NCI-H1048 (cell line): ENCODE data around the gene KIT.

ENCODE experiments used
- DNase-seq: peaks from one replicate; lab custom pipeline; 2025; lab: John Stamatoyannopoulos, UW

Gene KIT

DNA sequence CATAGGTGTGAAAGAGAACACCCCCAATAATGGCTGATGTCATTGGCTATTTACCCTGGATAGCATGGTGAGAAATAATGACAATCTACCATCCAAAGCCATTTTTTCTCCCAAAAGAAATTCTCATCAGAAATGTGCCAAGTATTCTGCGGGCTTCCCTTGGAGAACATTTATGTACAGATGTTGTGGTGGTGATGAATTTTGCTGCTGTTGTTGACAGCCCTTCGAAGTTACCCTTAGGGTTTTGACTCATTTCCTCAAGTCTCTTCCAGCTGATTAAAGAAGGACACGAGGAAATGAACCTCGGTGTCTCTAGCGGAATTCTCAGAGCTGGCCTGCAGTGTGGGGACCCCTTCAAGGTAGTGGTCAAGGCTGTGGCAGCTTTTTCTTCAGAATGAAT is 3.4 kb downstream of the KIT start:
- DNase-seq = no peak

DNA sequence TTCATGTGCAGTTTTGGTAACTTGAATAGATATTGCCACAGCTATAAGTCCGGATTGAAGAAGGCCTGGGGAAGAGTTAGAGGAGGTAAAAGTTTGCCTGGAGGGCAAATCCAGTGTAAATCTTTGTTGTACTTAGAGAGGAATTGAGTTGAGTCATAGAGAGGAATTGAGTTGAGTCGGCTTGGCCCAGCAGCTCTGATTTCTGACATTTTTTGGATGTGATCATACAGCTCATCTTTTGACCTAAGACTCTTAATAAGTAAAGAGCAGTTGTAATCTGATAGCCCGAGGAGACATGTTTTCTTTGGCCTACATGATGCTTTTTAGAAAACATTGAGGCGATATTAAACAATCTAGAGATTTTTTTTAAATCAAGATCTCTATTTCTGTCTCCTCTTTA is 3.9 kb downstream of the KIT start:
- no peak for DNase-seq

DNA sequence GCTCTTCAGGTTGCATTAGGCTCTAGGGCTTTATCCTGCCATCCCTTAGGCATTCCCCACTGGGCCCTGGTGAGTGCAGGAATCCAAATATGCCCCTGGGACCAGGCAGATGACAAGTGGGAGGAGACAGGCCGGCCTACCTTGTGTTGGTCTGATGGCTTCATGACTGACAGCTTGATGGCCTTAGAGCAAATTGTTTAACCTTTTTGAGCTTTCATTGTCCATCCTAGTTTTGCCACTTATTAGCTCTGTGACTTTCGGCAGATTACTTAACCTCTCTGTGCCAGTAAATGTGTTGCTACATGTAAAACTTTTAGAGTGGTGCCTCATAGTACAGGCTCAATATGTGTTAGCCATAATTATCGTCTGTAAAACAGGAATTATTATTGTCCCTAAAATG is 4.4 kb downstream of the KIT start:
- DNase-seq = no peak

DNA sequence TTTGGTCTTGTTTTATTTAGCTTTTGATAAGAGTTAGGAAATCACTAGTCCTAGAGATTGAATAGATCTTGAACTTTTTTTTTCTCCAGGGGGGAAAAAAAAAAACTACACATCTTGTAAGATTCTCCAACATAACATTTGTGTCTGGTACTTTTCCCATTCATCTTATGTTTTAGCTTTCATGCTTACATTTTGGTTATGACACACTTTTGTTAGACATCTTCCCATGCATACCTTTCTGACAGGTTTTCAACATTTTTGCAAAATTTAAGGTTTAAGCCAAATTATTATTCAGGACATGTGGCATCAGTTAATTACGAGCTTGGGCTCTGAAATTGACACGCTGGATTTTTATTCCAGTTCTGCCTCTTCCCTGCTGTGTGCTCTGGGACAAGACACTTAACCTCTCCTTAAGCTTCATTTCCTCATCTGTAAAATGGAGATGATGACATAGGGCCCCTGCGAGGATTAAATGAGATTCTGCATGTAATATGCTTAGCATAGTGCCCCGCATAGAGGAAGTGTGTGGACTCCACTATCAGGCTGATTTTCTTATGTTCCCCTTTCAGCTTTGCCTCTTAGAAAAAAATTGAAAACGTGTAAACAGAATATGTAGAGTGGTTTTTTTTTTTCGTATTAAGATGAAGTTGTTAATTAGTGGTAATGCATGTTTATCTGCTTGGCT is 5.3 kb downstream of the KIT start:
- no peak for DNase-seq

DNA sequence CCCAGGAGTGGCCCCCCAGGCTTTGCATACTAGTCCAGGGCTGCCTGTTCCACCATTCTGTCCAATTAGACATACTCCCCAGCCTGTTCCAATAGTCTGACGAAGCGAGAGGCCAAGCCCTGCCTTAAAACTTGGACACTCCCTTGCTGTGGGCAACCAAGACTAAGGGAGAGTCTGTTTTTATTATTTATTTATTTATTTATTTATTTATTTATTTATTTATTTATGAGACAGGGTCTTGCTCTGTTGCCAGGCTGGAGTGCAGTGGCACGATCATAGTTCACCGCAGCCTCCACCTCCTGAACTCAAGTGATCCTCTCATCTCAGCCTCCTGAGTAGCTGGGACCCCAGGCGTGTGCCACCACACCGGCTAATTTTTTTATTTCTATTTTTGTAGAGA is 6.6 kb downstream of the KIT start:
- DNase-seq = no peak

DNA sequence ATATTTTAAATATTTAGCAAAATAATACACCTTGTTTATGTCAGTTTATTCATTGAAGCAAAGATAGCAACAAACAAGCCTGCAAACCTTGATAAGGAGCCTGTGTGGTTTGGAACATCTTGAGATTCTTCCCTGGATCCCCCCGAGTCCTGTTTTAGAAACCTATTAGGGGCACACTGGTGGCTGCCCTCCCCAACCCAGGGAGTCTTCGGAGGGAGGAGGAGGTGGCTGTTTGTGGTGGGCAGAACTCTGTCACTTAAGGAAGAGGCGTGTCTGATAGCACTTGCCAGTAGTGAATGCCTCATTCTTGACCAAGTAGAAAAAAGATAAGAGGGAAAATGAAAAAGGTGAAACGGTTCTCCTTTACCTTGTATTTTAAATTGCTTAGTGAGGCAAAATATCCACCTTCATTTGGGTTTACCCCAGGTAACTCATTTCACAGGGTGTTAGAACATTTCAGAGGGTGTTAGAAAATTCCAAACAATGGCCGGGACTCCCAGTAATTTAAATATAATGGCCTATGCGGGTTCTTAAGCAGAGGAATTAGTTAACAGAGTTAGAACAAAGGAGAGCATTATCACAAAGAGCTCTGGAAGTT is 10.4 kb downstream of the KIT start:
- no peak for DNase-seq

DNA sequence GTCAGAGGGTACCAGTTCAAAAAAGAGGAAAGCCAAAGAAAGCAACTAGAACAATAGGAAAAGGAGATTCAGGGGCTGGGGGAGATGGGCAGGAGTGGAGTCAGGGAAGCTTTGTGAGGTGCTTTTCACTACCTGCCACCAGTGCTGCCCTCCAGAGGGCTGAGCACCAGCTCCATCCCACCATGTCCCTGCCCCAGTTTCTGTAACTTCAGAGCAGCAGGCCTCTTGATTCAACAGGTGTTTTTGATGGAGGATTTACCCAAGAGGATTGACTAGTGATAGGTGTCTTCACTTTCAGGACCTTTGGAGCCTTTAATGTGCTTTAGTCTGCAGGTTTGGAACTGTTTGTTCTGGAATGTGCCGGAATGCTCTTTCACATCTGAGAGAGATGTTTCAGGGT is 12.1 kb downstream of the KIT start:
- no peak for DNase-seq

DNA sequence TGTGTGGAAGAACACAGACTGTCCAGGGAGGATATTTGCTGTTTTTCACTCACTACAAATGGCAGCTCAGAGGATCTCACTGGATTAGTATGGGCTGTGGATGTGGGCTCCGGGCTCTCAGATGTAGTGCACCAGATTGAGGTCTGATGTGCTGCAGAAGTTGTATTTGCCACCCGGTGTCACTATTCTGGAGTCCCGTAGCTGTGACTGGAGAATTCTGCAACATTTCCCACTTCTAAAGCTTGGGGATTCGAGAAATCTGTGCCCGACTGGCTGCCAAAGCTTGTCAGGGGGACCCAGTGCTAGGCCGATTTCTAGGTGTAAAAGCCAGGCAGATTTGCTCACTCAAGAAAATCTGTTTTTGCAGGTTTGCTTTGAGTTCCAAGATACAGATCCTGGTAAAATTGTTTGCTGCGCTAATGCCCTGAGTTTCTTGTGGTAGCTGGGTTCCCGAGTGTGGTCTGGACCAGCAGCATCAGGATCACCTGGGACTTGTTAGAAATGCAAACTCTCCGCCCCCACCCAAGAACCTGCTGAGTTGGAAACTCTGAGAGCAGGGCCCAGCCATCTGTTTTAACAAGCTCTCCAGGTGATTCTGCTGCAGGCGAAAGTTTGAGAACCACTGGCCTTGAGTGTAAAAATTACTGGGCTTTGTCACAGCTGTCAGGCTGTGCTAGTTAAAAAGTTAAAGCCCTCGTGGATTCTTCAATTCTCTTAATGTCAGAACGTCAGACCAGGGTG is 18.1 kb downstream of the KIT start:
- DNase-seq = no peak

- no peak for DNase-seq
Observed at GRCh38 chr4:54676658-54677057, 18.9 kb downstream of the KIT start.

DNA sequence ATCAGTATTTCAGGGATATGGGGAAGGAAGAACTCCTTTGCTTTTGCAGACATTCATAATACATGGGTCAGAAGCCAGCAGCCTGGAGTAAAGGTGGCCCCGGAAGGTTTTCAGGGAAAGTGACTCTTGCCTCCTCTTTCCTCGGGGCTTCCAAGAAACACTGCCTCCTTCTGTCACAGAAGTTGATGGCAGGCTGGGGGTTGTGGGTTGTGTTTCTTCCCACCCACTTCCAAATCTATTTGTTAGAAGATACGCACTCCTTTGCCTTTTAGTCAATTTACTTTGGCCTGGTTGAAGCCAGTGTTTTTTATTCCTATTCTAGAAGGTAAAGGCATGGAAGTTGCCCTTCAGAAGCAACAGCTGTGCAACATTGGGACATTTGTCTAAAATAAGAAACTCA is 19.7 kb downstream of the KIT start:
- no peak for DNase-seq

GRCh38 chr4:54677853-54678650 is 20.3 kb downstream of the KIT start:
- no peak for DNase-seq

GRCh38 chr4:54678826-54679225 is 21.1 kb downstream of the KIT start:
- no peak for DNase-seq

- DNase-seq = no peak
Observed at GRCh38 chr4:54679813-54680212, 22.1 kb downstream of the KIT start.

GRCh38 chr4:54683616-54684346 is 26.0 kb downstream of the KIT start:
- no peak for DNase-seq

DNA sequence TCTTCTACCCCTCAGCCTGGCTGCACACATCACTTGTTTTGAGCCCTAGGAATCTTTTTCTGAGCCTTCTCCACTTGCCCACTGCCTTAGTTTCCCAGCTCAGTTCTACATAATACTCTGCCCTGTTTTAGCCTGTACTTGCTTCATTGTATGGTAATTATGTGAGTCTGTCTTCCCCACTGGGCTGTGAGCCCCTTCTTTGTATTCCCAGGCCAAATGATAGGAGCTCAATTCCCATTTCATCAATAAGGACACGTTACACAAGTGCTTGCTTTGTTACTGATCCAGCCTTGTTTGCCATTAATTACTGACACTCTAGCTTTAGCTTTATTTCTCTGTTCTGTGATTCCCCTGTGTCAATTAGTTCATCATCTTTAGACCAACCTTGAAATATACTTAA is 28.1 kb downstream of the KIT start:
- no peak for DNase-seq

DNA sequence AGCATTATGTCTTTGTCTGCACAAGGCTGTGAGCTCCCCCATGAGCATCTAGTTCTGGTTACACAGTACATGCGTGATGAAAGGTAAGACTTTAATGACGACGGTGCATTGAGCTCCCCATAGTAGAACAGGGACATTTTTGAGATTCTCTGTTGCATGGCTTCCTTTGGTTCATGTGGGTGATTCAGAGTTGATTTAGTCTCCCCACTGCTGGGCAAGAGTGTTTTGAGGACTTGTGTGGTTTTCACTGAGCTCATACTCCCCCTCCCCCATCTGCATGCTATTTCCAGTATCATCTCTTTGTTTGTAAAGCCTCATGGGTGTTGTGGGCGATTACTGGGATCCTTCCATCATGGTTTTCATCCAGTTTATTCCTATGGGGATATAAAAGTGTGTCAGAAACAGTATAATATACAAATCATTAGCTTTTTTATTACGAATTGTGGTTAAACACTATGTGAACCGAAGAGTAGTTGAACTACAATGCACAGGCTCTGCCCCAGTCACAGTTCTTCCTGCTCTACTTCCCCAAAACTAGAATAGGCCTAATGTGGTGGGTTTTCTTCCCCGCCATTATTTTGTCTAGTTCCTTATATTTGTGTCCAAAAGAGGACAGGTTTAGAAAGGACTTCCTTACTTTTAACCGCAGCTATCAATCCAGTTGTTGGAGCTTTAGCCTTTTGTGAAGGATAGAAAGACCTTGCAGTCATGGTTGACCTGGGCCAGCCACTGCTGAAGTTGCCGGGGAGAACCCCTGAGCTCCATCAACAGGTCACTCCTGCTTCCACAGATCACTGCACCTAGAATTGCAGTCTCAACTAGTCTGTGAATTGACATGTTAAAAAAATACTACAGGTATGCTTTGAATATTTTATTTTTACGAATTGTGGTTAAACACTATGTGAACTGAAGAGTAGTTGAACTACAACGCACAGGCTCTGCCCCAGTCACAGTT is 30.4 kb downstream of the KIT start:
- DNase-seq = no peak

GRCh38 chr4:54695337-54695736 is 37.6 kb downstream of the KIT start:
- DNase-seq = no peak

GRCh38 chr4:54695788-54696187 is 38.0 kb downstream of the KIT start:
- no peak for DNase-seq

- no peak for DNase-seq
Observed at GRCh38 chr4:54696649-54697048, 38.9 kb downstream of the KIT start.

- no peak for DNase-seq
Observed at GRCh38 chr4:54700986-54701385, 43.2 kb downstream of the KIT start.

- DNase-seq = no peak
Observed at GRCh38 chr4:54703182-54703581, 45.4 kb downstream of the KIT start.
